T47D (cell line): ENCODE results near the gene C22orf23.
A peak's percentile ranks its signal among the peaks of the same experiment; 100 is the strongest.

Experiments used
- DNase-seq, 2 experiments: peaks; one replicate each; pipeline versions ENCODE4 v3.0.0 to v3.0.0-alpha.2; 2011 to 2012; ENCODE audit warnings: low read depth in 1 of 2, low spot score in 1 of 2
- JUND ChIP-seq: IDR thresholded peaks from 2 replicates; pipeline ENCODE4 v1.6.1; 2012; ENCODE audit warnings: low read depth
- in situ Hi-C: cut with HindIII; loops from 2 replicates; pipeline ENCODE4 v1.10.0; 2016; ENCODE audit warnings: low sequenced_read_pairs, low pct_unique_long_range_greater_than_20kb

Gene C22orf23

DNA sequence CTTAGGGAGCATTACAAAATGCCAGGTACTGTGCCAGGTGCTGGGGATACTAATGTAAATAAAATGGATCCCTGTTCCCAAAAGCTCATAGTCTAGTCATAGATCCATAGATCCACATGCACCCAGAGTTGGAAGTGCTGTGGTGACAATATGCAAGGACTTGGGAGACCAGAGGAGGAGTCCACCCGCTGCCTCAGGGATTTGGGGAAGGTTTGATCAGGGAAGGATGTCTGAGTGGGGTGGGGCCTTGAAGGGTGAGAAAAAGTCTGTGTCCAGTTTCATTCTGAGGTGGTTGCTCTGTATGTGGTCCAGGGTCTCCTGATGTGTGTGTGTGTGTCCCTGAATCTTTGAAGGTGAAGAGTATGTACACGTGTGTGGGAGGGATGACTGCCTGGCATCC lies 21.8 kb upstream of the C22orf23 start:
- in situ Hi-C loops, result no loop called here
- no peak for DNase-seq
- no peak for TF ChIP-seq JUND

DNA sequence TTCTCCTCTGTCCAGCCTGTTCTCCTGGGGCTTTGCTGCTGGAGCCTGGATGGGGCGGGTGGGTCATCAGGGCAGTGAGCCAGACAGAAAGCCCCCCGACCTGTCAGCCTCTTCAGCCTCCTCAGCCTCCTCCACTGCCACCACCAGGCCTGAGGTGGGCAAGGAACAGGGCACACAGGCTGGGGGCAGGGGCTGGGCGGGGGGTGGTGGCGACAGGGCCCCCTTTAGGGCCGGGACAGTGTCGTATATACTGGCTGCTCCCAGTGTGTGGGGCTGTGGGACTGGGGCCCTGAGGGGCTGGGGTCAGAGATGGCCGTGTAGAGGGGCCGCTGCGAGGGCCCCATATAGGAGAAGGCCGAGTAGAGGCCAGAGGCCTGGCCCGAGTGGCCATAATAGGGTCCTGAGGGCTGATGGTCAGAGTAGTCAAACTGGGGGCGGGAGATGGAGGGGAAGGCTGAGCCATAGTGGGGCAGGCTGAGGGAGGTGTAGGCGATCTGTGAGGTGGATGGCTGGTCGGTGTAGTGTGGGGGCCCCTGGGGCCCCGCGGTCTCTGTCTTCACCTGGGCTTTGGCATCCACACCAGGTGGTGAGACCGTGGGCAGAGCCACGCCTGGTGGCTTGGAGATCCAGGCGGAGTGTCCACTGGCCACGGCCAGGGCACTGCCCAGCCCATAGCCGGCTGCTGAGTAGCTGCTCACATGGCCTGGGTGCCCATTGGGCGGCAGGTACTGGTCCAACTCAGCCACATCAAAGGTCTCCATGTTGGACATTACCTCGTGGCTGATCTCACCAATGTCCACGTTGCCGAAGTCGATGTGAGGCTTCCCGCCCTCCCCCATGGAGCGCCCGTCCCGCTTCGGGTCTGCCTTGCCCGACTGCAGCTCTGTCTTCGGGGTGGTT lies 20.1 kb upstream of the C22orf23 start:
- in situ Hi-C loops, result no loop called here
- TF ChIP-seq JUND, result no peak
- no peak for DNase-seq

DNA sequence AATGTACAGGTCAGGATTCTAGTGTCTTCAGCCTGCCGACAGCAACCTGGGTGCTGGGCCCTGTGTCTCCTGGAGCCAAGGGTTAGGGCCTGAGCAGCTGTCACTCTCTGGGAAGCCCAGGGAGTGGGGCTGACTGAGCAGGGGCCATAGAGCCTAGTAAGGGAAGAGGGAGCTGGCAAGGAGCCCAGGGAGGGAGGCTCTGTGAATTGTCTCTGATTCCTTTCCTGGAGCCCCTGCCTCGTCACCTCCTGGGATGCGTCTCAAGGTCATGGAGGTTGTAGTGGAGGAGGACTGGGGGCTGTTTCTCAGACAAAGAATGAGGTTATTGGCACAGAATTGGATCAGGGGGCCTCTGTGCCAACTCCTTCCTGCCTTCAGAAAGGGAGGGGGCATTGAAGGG lies 19.1 kb upstream of the C22orf23 start:
- in situ Hi-C loops, result no loop called here
- no peak for DNase-seq
- no peak for TF ChIP-seq JUND

DNA sequence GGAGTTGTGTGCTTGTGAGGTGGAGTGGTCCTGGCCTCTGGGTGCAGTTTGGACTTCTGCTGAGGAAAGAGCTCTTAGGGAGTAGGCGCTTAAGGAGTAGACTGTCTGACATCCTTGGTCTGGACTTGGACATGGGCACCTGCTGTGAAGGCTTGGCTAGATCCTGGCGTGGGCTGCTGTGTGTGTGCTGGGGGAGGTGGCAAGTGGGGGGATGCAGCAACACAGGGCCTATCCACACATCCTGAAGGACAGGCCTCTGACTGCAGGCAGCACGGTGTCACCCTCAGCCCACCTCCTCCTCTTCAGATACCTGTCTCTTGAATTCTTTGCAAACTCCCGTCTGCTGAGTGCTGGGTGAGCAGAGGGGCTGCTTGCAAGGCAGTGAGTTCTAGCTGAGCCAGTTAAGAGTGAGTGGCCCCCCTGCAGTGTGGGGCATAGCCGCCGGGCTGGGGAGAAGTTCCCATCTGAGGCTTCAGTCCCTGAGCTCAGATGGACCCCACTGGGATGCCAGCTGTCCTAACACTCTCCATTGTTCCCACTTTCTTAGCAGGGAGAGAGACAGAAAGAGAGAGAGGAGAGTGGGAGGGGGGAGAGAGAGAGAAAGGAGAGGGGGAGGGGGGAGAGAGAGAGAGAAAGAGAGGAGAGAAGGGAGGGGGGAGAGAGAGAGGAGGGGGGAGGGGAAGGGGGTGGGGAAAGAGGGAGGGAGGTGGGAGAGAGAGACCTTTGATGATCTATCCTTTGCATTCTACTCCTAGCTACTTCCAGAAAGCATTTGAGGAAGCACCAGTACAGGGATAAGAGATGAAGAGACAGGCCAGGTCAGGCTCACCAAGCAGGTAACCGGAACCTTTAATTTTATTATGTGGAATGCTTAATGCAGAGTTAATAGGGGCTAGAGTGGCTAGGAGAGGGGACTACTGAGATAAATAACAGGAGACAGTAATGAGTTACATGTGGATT lies 18.4 kb upstream of the C22orf23 start:
- DNase-seq, result no peak
- in situ Hi-C loops, result no loop called here
- no peak for TF ChIP-seq JUND

DNA sequence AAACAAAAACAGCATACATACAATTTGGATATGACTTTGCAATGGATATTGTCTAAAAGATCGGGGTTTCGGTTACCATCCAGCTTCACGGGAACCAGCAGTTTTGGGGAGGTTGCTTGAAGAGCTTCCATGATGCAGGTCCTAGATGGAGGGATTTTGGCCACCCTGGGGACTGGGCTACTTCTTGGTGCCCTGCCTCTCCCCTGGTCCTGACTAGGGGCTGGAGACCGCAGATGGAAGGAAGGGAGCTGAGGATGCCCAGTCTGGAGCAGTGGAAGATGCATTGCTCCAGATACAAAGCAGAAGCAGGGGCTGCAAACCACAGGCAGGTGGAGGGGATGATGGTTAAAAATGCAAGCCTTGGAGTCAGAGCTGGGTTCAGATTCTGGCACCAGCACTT lies 17.5 kb upstream of the C22orf23 start:
- no peak for TF ChIP-seq JUND
- in situ Hi-C loops, result no loop called here
- no peak for DNase-seq

DNA sequence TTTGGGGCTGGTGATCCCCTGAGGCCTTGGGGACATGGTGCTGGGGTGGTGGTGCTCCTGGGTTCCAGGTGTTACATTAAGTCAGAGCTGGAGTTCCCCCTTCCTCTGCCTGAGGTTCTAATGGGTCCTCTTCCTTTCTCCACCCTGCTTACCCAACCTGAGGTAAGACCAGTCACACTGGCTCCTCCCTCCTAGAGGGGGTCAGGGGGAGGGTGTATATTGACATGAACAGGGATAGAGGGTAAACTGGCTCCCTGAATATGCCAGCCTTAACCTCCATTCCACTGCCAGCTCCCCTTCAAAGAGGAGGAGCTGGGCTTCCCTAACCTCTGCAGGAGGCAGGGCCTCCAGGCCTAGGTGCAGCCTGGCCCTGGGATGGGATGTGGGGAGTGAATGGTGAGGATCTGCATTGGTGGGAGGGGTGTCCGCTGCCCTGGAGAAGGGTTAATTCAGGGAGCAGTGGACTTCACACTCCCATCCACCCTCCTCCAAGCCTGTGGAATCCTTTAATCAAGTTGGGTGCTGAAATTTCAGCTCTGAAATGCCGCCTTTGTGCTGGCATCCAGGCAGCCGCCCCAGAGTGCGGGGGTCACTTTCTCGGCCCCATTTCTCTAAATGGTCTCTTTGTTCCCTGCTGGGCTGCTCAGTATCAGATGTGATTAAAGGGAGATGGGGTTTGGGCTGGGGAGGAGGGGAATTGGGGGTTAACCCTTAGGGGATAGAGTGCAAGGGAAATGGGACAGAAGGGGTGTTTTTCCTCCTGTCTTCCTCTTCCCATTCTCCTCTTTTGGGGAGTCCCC lies 15.3 kb upstream of the C22orf23 start:
- DNase-seq, result no peak
- in situ Hi-C loops, result no loop called here

DNA sequence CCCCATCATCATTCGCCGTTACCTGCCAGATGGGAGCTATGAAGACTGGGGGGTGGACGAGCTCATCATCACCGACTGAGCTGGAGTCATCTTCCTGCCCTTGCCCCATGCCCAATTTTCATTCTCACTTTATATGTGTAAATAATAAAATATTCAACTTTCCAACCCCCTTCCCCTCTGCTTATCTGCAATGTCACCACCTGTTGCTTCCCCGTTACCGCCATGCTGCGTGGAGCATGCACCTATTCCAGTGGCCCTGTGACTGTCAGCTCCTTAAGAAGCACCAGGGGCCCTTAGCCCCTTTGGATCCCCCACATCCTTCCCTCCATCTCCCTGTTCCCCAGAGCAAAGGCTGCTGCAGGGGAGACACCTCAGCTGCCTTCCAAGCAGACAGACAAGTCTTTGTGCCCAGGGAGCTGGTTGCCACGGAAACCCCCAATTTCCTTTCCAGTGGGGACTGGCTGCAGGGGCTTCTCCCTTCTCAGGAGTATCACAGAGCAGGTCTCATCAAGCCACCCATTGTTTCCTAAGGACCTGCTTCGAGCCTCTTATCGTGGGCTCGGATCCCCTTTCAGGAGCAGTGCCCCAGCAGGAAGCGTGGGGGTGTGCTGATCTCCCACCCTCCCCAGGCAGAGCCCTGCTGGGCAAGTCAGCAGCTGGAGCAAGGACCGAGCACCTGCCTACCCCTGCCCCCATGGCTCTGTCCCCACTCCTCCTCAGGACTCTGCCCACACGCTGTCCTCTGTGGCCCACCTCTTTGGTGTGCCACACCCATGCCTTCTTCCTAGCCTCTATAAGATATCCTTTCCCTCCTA lies 14.4 kb upstream of the C22orf23 start:
- in situ Hi-C loops, result no loop called here
- no peak for TF ChIP-seq JUND
- DNase-seq, result no peak

More for the DNA sequence above, 15.3 kb upstream of the C22orf23 start:
- TF ChIP-seq JUND, result no peak

DNA sequence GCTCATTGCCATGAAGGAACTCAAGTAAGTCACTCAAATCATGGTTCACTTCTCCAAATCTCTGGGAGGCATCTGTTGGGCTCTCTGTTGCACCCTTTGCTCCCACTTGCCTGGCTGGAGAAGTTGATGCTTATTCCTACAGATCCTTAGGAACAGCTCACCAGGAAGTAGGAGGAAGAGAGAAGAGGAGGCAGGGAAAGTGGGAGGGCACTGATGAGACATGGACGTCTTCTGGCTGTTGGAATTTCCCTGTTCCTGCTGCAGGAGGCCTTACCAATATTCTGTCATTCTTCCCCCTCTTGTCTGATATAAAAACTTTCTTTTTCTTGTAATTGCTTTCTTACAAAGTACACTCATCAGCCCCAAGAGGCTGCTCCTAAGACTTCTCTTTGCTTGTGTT lies 13.7 kb upstream of the C22orf23 start:
- TF ChIP-seq JUND, result no peak
- in situ Hi-C loops, result no loop called here

DNA sequence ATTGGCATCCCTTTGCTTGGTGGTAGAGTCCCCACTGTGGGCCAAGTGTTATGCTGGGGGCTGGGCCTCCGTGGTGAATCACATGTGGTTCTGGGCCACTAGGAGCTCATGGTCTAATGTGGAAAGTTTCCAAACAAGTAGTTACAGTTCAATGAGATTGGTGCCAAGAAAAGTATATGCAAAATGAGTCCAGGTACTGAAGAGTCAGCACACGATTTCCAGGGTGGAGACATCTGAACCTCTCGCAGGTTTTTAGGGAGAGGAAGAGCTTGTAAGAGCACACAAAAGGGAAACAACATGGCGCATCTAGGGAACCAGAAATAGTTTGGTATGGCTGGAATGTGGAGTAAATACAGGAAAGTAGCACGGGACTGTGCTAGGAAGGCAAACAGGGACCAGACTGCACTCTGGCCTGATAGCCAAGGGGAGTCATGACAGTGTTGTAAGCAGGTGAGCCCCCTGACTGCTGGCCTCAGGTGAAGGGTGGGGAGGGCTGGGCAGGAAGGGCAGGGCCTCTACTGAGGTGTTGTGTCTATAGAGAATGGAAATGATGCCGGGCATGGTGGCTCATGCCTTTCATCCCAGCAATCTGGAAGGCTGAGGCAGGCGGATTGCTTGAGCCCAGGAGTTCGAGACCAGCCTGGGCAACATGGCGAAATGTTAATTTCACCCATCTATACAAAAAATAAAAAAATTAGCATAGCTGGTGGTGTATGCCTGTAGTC lies 12.7 kb upstream of the C22orf23 start:
- DNase-seq, result peak in 1 of 2 experiments; percentile 36
- in situ Hi-C loops, result no loop called here
- TF ChIP-seq JUND, result no peak

More for the DNA sequence above, 13.7 kb upstream of the C22orf23 start:
- no peak for DNase-seq

DNA sequence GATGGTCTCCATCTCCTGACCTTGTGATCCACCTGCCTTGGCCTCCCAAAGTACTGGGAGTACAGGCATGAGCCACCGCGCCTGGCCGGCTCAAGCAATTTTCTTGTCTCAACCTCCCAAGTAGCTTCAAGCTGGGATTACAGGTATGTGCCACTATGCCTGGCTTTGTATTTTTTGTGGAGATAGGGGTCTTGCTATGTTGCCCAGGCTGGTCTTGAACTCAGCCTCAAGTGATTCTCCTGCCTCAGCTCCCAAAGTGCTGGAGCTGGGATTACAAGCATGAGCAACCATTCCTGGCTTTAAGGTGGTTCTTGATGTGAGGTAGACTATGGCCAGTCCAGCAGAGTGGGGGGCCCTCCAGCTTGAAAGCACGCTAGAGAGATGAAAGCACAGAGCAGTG lies 7.7 kb upstream of the C22orf23 start:
- no peak for TF ChIP-seq JUND
- in situ Hi-C loops, result no loop called here
- DNase-seq, result no peak
